Measurements from ENCODE around the gene GTF2H3. TPM values are rescaled to one million over a fixed set of nuclear protein-coding genes. Genes with fewer than 3 reads are reported as not detected.

The GTF2H3 gene
- polyA plus RNA-seq, 2 of the 4 experiments (the other 2 are of a cell fraction) = 25.5 to 85.3 TPM

- ChIA-PET CTCF (interaction anchor here (0.8 kb wide), 1 partner anchor 47 kb away, joined by 3 read pairs; no protein-coding TSS in a partner anchor), POLR2A (no interaction called here)
- H3K9me3 ChIP-seq = no peaks in the 10 kb centered on the region
- FAIRE-seq (no peak), ATAC-seq (no peak), DNase-seq (ENCODE audit: low read depth in 1 of 2, low spot score in 1 of 2) (no peak)
- no peak overlapping the region for H3K4me2 ChIP-seq
- 92% methylated on average over 4 of the region's 4 CpGs for WGBS (ENCODE audit: missing lambda C conversion rate)
- H3K4me1 ChIP-seq = no peaks in the 10 kb centered on the region
- TF ChIP-seq POLR2A (IDR thresholded peaks at IDR 0.05; ENCODE audit: low read length) (no peak), EHF (CRISPR knock-in tag; IDR thresholded peaks at IDR 0.05) (no peak), RFX5 (IDR thresholded peaks at IDR 0.05) (no peak), BHLHE40 (IDR thresholded peaks at IDR 0.05; ENCODE audit: low read depth, low read length) (no peak), CHD4 (IDR thresholded peaks at IDR 0.05; ENCODE audit: borderline replicate concordance) (no peak), HMGXB4 (CRISPR knock-in tag; IDR thresholded peaks at IDR 0.05; ENCODE audit: borderline replicate concordance) (no peak), SREBF2 (IDR thresholded peaks at IDR 0.05) (no peak), MYC (IDR thresholded peaks at IDR 0.05; ENCODE audit: borderline replicate concordance, low read length) (no peak)
- no peak overlapping the region for H3K27ac ChIP-seq
- no peak overlapping the region for H3K4me3 ChIP-seq
Observed at GRCh38 chr12:123654129-123654701, 20.6 kb downstream of the GTF2H3 start.

GRCh38 chr12:123655420-123655819, 21.8 kb downstream of the GTF2H3 start:
- ChIA-PET CTCF (no interaction called here), POLR2A (no interaction called here)
- WGBS (ENCODE audit: missing lambda C conversion rate) = 90% methylated on average over 5 of the region's 5 CpGs
- Histone ChIP-seq H3K27ac (no peak overlapping the region), H3K4me3 (no peak overlapping the region), H3K4me2 (no peak overlapping the region), H3K4me1 (peaks cover 11% of the 10 kb centered on the region), H3K9me3 (no peaks in the 10 kb centered on the region)
- TF ChIP-seq RCOR1 (IDR thresholded peaks at IDR 0.05; ENCODE audit: low read depth, low read length) = no peak
- TF ChIP-seq EHF (CRISPR knock-in tag; IDR thresholded peaks at IDR 0.05) = no peak
- TF ChIP-seq CBX8 (IDR thresholded peaks at IDR 0.05) = no peak
- TF ChIP-seq RAD21 (conservative IDR thresholded peaks at IDR 0.05 in 1 of 2, IDR thresholded peaks at IDR 0.05 in 1 of 2) = no peak
- TF ChIP-seq CEBPB (IDR thresholded peaks at IDR 0.05) = no peak
- no peak for TF ChIP-seq NFE2L2 (conservative IDR thresholded peaks at IDR 0.05; ENCODE audit: low read length)
- TF ChIP-seq HDAC2 (IDR thresholded peaks at IDR 0.05) = no peak
- TF ChIP-seq JUNB (IDR thresholded peaks at IDR 0.05) = no peak
- no peak for TF ChIP-seq REST (IDR thresholded peaks at IDR 0.05)
- no peak for TF ChIP-seq MAFK (IDR thresholded peaks at IDR 0.05; ENCODE audit: partially characterized antibody)
- no peak for TF ChIP-seq RFX5 (IDR thresholded peaks at IDR 0.05)
- TF ChIP-seq ZSCAN20 (CRISPR knock-in tag; IDR thresholded peaks at IDR 0.05) = no peak
- TF ChIP-seq MYC (IDR thresholded peaks at IDR 0.05; ENCODE audit: borderline replicate concordance, low read length) = no peak
- DNase-seq (ENCODE audit: low read depth in 1 of 2, low spot score in 1 of 2) (no peak), FAIRE-seq (no peak), ATAC-seq (no peak)

- Histone ChIP-seq H3K4me3 (no peak overlapping the region), H3K27ac (no peak overlapping the region), H3K4me1 (peaks cover 16% of the 10 kb centered on the region), H3K9me3 (no peaks in the 10 kb centered on the region), H3K4me2 (no peak overlapping the region)
- ChIA-PET POLR2A (no interaction called here), CTCF (interaction anchor here (0.6 to 1.2 kb wide), 3 partner anchors 9 to 381 kb away, joined by 3 to 4 read pairs (median 4); no protein-coding TSS in a partner anchor)
- FAIRE-seq = no peak
- no peak for DNase-seq (ENCODE audit: low read depth in 1 of 2, low spot score in 1 of 2)
- 78% methylated on average over 4 of the region's 4 CpGs for WGBS (ENCODE audit: missing lambda C conversion rate)
- ATAC-seq = no peak
- no peak for TF ChIP-seq MAX (IDR thresholded peaks at IDR 0.05)
- no peak for TF ChIP-seq HOXA7 (CRISPR knock-in tag; IDR thresholded peaks at IDR 0.05)
- no peak for TF ChIP-seq MAFK (IDR thresholded peaks at IDR 0.05; ENCODE audit: partially characterized antibody)
- no peak for TF ChIP-seq HES2 (IDR thresholded peaks at IDR 0.05)
- TF ChIP-seq KDM5A (IDR thresholded peaks at IDR 0.05) = no peak
- TF ChIP-seq ZFP36 (IDR thresholded peaks at IDR 0.05; ENCODE audit: borderline replicate concordance, partially characterized antibody) = no peak
- TF ChIP-seq KDM1A (IDR thresholded peaks at IDR 0.05; ENCODE audit: low read depth) = no peak
- TF ChIP-seq JUN (IDR thresholded peaks at IDR 0.05) = no peak
- no peak for TF ChIP-seq FOXS1 (CRISPR knock-in tag; IDR thresholded peaks at IDR 0.05)
- TF ChIP-seq MAZ (IDR thresholded peaks at IDR 0.05; ENCODE audit: borderline replicate concordance, low read depth, low read length) = no peak
- TF ChIP-seq CHD4 (IDR thresholded peaks at IDR 0.05; ENCODE audit: borderline replicate concordance) = no peak
- no peak for TF ChIP-seq CBX2 (IDR thresholded peaks at IDR 0.05; ENCODE audit: borderline replicate concordance, low read depth)
- TF ChIP-seq HOXB5 (CRISPR knock-in tag; IDR thresholded peaks at IDR 0.05) = no peak
- no peak for TF ChIP-seq PHF8 (IDR thresholded peaks at IDR 0.05; ENCODE audit: borderline replicate concordance, low read depth)
- TF ChIP-seq EHF (CRISPR knock-in tag; IDR thresholded peaks at IDR 0.05) = no peak
Observed at GRCh38 chr12:123656392-123656791, 22.8 kb downstream of the GTF2H3 start.
